SKM-1 treated with dmso at 0.1 percent for 144 hours (cell line): Measurements from ENCODE around the gene MAGEA12.
"Not testable (repeated sequence)": the region's sequence is repeated elsewhere in the genome, so short reads cannot be mapped to it uniquely, and the experiment has no call there.

ENCODE experiments used
- DNase-seq: peaks from one replicate; lab custom pipeline; 2025; ENCODE audit not compliant: unreplicated experiment; lab: John Stamatoyannopoulos, UW

Gene MAGEA12

GRCh38 chrX:152761582-152761981, 28.0 kb downstream of the MAGEA12 start:
- not testable (repeated sequence) for DNase-seq

GRCh38 chrX:152766562-152766961, 33.0 kb downstream of the MAGEA12 start:
- DNase-seq, result not testable (repeated sequence)

GRCh38 chrX:152769549-152770289, 36.2 kb downstream of the MAGEA12 start, which contains the start of gene MAGEA6:
TSS of gene MAGEA6 (minus strand) at chrX:152769689. CDS start at chrX:152767650, 2,039 bp downstream.
- DNase-seq, result not testable (repeated sequence)

DNA sequence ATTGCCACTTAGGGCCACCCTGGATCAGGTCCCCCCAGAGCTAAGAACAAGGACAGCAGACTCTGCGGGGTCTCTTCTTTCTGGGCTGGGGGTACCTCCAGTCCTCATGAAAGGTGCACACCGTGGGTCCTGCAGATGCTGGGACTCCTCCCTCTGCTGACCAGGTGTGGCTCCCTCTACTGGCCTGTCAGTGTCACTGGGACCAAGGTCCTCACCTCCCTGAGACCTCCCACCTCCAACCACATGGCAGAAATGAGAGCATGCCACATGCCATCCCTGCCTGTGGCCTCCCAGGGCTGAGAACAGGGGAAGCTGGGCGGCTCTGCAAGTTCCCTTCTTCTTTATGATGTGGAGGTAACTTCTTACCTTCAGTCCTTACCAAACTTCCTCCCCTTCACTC, 53.5 kb downstream of the MAGEA12 start:
- DNase-seq, result not testable (repeated sequence)
